T-helper 1 cell treated with Interleukin-12 subunit alpha and Interleukin-12 subunit beta and Interleukin-4 antibody, amounts not matched to agents 30 ng/mL and 1 ng/mL, for 36 hours (primary cell): ENCODE data around the gene IKZF2. TPM values are rescaled to one million over a fixed set of nuclear protein-coding genes. Genes with fewer than 3 reads are reported as not detected.

Experiments used
- intact Hi-C: fragments of 100-400 bp; cut with micrococcal nuclease; formaldehyde crosslinking; loops from one replicate; pipeline ENCODE4 v1.15.1; 2024
- total RNA-seq: library from RNA; stranded (reverse); gene quantifications from 2 replicates; pipeline ENCODE4 v1.2.3, GENCODE V29; 2022

The IKZF2 gene
- total RNA-seq, 1 donor from 2014 or later = 2.6 TPM

GRCh38 chr2:213004197-213004821, 147.1 kb downstream of the IKZF2 start:
- intact Hi-C loops = no loop called here

GRCh38 chr2:213002383-213002782, 149.0 kb downstream of the IKZF2 start:
- intact Hi-C loops = no loop called here

GRCh38 chr2:213001297-213001910, 150.0 kb downstream of the IKZF2 start:
- intact Hi-C loops = loop anchor here (2.0 kb wide), 1 partner anchor 13 kb away; no protein-coding TSS in a partner anchor

- intact Hi-C loops = no loop called here
Measured at GRCh38 chr2:212998626-212999359, 152.6 kb downstream of the IKZF2 start.

GRCh38 chr2:212997526-212998020, 153.8 kb downstream of the IKZF2 start:
- intact Hi-C loops = no loop called here

GRCh38 chr2:212995920-212996319, 155.5 kb downstream of the IKZF2 start:
- intact Hi-C loops = no loop called here

GRCh38 chr2:212994976-212995375, 156.4 kb downstream of the IKZF2 start:
- intact Hi-C loops = no loop called here

- intact Hi-C loops = no loop called here
Measured at GRCh38 chr2:212991120-212991519, 160.3 kb downstream of the IKZF2 start.

GRCh38 chr2:212990697-212991096, 160.7 kb downstream of the IKZF2 start:
- intact Hi-C loops = no loop called here

GRCh38 chr2:212987492-212987891, 163.9 kb downstream of the IKZF2 start:
- intact Hi-C loops = no loop called here

GRCh38 chr2:212984129-212984528, 167.3 kb downstream of the IKZF2 start:
- intact Hi-C loops = no loop called here

GRCh38 chr2:212979799-212980198, 171.6 kb downstream of the IKZF2 start:
- intact Hi-C loops = no loop called here

GRCh38 chr2:212979046-212979612, 172.3 kb downstream of the IKZF2 start:
- intact Hi-C loops = no loop called here

- intact Hi-C loops = no loop called here
Measured at GRCh38 chr2:212977152-212977551, 174.3 kb downstream of the IKZF2 start.

GRCh38 chr2:212975333-212975732, 176.1 kb downstream of the IKZF2 start:
- intact Hi-C loops = no loop called here

GRCh38 chr2:212974692-212975091, 176.7 kb downstream of the IKZF2 start:
- intact Hi-C loops = no loop called here

- intact Hi-C loops = no loop called here
Measured at GRCh38 chr2:212973347-212973746, 178.1 kb downstream of the IKZF2 start.

- intact Hi-C loops = no loop called here
Measured at GRCh38 chr2:212970132-212970531, 181.3 kb downstream of the IKZF2 start.

- intact Hi-C loops = no loop called here
Measured at GRCh38 chr2:212968284-212969081, 182.9 kb downstream of the IKZF2 start.

GRCh38 chr2:212966884-212967283, 184.5 kb downstream of the IKZF2 start:
- intact Hi-C loops = no loop called here

- intact Hi-C loops = no loop called here
Measured at GRCh38 chr2:212962691-212963090, 188.7 kb downstream of the IKZF2 start.
